CD4-positive, alpha-beta T cell treated with Interferon gamma for 1 hour (primary cell): ENCODE measurements around the gene NPC1L1.

Experiments used
- DNase-seq: peaks from one replicate; pipeline ENCODE4 v3.0.0-alpha.2; 2020

NPC1L1 gene

GRCh38 chr7:44469461-44470134, 71.5 kb downstream of the NPC1L1 start:
- DNase-seq: no peak

GRCh38 chr7:44467217-44467548, 73.9 kb downstream of the NPC1L1 start:
- no peak for DNase-seq

- DNase-seq: no peak
These were observed 74.6 kb downstream of the NPC1L1 start for GRCh38 chr7:44466300-44467216.

DNA sequence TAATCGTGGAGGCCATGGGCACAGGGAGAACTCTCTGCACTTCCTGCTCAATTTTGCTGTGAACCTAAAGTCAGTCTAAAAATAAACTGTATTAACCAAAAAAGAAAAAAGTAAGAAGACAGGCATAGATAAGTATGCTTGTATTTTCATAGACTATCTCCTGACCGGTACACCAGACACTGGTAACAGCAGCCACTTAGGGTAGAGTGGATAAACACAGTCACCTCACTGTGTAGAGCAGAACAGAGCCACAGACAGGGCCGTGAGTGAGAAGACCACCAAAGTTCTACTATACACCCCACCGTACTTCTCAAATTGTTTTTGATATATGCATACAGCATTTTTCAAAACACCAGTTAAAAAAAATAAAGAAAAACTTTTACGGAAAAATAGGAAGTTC, 75.6 kb downstream of the NPC1L1 start:
- DNase-seq: no peak

- DNase-seq: no peak
These were observed 77.8 kb downstream of the NPC1L1 start for GRCh38 chr7:44463169-44463808.
